Mesenteric fat pad (tissue), 1 donor: ENCODE results near the gene DHRS7B. TPM values are rescaled to one million over a fixed set of nuclear protein-coding genes. Genes with fewer than 3 reads are reported as not detected.
A peak's percentile ranks its signal among the peaks of the same experiment; 100 is the strongest.

ENCODE experiments used
- DNase-seq: peaks from one replicate; pipeline ENCODE4 v3.0.0-alpha.2; 2020; ENCODE audit warnings: low spot score
- total RNA-seq: library from RNA; stranded (reverse); fragmentation: NEBNext Ultra II Directional; extraction: Animal tissue kit (Norgen Biotek cat#: 25700); gene quantifications from one replicate; pipeline ENCODE4 v1.2.1, GENCODE V29; 2021
- donor health status: DM: yes; HTN: yes; CAD: no.

Gene DHRS7B
- total RNA-seq, 1 donor from 2014 or later, result 34.4 TPM

DNA sequence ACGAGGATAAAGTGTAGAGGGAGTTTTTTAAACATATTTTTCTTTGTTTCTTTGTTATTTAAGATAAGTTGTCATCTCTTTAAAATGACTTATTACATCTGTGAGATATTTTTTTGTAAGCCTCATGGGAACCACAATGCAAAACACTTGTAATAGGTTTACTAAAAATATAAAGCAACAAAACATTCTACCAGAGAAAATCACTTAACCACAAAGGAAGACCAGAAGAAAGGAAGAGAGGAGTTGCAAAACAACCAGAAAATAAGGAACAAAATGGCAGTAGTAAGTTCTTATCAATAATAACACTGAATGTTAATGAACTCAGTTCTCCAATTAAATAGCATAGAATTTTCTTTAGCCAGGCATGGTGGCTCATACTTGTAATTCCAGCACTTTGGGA, 22.9 kb downstream of the DHRS7B start:
- DNase-seq, result no peak

DNA sequence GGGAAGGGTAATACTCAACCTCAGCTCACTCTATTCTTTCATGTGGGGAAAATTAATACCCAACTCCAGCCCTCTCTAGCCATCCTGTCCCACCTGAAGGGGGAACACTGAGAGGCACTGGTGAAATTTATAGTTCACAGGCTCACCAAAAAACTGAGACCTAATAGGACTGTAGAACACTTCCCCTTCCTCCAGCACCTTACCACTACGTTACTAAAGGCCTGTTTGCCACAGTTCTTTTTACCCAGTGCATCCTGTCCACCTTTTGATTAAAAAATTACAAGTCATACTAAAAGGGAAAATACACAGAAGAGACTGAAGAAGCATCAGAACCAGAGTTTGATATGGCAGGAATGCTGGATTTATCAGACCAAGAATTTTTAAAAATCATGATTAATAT, 26.0 kb downstream of the DHRS7B start:
- no peak for DNase-seq

DNA sequence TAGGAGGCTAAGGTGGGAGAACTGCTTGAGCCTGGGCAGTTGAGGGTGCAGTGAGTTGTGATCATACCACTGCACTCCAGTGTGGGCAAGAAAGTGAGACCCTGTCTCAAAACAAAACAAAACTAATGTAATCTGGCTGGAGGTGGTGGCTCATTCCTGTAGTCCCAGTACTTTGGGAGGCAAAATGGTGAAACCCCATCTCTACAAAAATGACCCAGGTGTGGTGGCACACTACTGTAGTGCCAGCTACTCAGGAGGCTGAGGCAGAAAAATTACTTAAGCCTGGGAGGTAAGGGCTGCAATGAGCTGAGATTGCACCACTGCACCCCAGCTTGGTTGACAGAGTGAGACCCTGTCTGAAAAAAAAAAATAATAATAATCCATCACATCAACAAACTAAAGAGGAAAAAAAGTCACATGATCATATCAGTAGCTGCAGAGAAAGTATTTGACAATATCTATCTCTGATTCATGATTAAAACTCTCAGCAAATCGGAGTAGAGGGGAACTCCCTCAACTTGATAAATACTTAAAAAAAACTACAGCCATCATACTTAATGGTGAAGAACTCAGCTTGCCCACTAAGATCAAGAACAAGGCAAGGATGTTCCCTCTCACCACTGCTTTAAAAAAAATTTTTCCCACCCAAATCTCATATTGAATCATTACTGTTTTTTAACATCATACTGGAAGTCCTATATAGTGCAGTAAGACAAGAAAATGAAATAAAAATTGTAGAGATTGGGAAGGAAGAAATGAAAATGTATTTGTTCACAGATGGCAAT, 31.0 kb downstream of the DHRS7B start:
- DNase-seq, result no peak

DNA sequence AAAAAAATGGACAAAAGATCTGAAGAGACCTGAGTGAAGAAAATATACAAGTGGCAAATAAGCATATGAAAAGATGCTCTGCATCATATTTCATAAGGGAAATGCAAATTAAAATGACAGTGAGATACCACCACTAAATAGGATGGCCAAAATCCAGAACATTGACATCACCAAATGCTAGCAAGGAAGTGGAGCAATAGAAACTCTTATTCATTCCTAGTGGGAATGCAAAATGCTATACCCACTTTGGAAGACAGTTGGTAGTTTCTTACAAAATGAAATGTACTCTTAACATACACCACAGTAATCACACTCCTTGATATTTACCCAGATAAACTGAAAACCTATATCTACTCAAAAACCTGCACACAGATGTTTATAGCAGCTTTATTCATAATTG, 33.6 kb downstream of the DHRS7B start:
- DNase-seq, result no peak

DNA sequence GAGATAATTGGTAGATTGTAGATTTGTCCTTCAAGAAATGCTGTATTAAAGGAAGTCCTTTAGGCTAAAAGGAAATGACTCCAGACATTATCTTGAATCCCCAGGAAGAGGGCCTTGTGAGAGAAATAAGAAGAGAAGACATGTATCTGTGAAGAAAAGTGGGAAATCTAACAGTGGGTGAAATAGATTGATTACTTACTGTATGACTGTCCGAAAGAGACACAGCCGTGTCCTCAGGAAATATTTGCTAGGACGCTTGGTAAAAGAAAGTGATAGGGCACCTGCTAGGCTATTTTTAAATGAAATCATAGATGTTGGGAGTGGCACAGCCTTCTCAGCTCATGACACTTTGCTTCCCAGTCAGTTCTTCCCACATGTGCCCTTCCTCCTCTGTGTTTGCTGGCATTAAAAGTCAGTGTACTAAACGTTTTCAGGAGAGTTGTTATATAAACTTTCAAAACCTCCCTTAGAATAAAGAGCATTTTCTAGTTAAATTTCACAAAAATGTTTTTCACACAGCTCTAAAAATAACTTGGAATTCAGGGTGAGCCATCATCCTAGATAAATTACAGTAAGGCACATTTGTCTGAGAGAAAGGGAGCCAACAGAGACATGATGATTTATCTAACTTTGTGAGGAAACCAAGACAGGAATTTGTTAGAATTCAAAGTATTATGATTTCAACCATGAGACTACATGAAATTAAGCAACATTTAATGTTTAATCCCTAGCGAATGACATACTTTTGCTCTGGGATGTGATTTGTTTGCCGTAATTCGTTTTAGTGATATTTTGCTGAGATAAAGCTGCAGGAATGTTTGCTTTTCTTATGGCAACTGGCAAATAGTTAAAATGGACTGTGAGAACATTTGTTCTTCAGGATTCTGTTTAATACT, 35.0 kb downstream of the DHRS7B start:
- DNase-seq, result no peak

DNA sequence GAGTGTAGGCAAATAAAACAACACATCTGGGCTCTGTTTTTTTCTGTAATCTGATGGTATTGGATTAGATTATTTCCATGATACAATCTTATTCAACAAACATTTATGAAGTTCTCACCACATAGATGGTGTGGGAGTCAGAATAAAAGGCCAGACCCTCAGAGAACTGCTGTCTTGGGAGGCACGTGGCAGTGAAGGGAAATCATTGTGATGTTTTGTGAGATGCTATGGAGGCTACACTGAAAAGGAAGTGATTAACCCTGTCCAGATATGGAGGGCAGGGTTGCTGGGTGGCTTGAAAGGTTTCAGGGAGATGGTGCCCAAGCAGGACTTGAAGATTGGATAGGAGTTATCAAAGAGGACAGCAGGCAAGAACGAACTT, 35.6 kb downstream of the DHRS7B start:
- DNase-seq, result peak; percentile 47

DNA sequence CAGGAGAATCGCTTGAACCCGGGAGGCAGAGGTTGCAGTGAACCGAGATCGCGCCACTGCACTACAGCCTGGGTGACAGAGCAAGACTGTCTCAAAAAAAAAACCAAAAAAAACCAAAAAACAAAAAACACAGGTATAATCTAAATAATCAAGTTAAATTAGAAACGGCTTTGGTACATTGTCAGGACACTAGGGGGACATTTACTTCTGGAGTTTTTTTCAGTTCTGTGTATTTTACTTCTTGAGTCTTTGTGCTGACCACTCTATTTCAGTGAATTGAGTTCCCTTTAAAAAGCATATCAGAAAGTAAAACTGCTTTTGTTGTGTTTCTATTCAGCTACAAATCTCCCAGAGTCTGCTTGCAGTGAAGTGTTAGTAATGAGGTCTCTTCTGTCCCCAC, 36.3 kb downstream of the DHRS7B start:
- DNase-seq, result no peak

DNA sequence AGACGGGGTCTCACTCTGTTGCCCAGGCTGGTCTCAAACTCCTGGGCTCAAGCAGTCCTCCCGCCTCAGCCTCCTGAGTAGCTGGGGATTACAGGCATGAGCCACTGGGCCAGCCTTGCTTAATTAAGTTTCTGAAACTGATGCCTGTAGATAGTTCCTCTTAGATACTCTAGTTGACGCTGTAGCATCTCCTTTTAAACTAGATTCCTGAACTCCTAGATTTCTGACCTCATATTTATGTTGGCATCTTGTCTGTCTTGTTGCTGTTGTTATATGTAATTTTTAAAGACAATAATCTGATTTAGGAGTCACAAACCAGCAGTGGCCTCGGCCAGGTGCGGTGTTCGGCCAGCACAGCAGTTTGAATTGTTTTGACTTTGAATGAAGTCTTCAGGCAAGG, 37.5 kb downstream of the DHRS7B start:
- no peak for DNase-seq

DNA sequence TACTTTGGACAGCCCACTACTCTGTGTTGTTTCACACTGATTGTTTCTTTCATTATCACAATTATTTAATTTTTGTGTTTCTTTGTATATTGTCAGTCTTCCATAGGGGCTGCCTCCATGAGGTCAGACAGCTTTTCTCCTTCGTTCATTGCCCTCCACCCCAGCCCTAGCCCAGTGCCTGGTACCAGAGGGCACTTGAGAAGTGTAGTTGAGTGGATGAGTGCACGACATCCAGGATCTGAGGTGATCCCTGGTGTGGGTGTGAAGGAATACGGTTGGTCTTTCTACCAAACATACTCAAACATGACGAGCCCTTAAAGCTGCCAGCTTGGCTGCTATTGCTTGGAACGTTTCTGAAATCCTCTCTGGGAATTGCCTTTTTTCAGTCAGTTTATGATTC, 37.9 kb downstream of the DHRS7B start:
- DNase-seq, result peak; percentile 39

DNA sequence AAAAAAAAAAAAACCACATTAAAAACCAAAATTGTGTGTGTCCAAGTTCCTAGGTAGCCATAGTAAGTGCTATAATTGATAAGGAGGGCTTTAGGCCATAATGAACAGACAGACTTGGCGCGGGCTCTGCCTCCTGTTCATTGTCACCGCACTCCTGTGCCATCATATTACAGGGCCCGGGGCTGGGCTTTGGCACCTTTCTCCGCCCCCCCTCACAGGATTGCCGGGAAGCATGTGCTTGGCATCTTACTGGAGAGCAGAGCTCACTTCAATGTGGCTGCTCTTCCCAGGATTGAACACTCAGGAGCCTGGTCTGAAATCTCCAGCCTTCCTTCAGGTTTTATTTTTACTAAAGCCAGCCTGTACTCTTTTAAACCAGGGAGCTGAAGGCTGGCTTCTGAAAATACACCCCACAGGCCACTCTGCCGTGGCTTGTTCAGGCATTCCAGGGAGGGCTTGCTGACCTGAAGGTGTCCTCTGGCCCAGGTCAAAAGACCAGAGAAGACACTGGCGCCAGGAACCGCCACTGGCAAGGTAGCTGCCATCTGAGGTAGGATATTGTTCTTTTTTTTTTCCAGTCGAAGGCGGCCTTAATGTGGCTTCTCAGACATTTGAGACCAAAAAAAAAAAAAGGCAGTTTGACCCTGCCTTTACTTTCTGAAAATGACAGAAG, 39.3 kb downstream of the DHRS7B start:
- DNase-seq, result peak; percentile 77

DNA sequence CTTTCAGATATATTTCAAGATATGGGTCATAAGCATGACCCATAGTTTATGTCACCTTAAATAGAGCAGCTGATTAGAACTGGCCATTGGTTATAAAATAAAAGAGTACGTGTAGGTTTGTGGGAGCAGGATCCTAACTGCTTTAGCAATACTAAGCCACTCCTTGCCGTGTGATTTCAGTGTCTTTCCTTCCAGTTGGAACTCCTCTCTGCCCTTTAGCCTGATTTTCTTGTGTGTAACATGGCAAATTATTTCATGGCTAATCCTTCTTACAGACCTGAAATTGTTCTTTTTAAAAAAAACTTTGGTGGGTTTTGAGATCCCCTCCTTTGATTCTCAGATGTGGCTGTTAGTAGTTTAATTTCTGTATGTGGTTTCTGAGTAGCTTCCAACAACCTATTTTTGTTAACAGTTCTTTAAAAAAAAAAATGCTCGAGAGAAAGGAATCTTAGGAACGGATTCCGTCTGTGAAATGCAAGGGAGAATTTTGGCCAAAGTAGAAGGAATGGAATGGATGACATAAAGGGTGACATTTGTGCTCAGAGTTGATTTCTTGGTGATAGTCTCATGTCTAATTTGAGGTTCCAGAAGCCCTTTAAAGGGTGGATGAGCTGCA, 39.9 kb downstream of the DHRS7B start:
- DNase-seq, result no peak

DNA sequence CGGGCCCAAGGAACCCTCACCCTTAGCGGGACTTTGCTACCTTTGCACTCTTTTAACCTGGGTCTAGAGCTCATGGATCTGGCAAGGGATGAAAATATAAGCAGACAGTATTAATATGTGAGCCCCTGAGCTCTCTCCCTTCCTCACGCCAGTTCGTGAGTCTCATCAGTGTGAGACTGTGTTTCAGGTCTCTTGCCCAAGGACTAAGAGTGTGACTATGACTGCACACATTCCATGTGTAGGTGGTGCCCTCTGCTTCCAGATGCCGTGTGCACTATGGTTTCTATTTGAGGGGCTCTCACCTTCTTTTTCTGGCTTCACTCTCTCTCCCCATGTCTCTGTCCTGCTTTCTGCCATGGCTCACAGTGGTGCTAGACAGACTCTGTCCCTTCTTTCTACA, 40.5 kb downstream of the DHRS7B start:
- DNase-seq, result no peak

DNA sequence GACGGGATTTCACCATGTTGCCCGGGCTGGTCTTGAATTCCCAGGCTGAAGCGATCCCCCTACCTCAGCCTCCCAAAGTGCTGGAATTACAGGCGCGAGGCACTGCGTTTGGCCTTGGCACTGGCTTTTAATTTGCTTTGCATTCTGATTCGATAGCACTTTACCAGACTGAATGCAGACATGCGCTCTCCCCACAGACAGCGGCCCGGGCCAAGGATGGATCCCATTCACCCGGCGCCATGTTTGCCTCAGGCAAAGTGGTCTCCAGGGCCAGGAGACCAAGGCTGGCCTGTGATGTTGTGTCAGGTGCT, 41.7 kb downstream of the DHRS7B start:
- DNase-seq, result peak; percentile 62

DNA sequence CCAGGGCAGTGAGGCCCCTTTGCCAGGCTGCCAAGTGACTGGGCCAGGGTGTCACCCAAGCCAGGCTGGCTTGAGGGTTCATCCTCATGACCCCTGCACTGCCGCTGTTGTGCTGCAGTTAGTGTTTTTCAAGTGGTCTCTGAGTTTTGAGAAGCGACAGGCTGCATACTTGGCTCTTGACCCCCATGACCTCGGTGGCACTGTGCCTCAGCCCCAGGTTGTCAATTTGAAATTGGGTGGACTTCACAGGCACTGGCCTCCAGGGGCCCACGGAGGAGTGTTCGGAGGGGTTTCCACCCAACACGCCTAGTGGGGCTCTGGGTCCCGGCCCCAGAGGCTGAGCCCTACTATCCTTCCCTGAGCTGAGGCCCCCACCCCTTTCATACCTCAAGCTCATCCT, 42.7 kb downstream of the DHRS7B start:
- DNase-seq, result peak; percentile 84

DNA sequence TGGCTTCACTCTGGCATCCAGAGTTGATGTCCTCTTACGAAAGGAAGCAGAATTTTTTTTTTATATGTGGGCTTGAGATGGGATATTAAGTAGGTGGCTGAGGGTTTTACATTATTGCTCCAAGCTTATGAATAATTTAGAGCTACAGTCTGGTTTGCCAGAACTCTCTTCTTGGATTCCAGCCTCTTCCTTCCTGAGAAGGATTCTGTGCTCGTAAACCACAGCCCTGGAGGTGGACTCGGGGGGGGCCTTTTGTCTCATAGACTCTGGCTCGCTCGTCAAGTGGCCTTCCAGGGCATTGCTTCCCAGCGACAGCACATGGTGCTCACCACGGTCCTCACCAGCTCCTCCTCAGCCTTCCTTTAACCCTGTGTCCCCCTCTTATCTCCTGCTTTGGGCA, 44.0 kb downstream of the DHRS7B start:
- DNase-seq, result peak; percentile 83

DNA sequence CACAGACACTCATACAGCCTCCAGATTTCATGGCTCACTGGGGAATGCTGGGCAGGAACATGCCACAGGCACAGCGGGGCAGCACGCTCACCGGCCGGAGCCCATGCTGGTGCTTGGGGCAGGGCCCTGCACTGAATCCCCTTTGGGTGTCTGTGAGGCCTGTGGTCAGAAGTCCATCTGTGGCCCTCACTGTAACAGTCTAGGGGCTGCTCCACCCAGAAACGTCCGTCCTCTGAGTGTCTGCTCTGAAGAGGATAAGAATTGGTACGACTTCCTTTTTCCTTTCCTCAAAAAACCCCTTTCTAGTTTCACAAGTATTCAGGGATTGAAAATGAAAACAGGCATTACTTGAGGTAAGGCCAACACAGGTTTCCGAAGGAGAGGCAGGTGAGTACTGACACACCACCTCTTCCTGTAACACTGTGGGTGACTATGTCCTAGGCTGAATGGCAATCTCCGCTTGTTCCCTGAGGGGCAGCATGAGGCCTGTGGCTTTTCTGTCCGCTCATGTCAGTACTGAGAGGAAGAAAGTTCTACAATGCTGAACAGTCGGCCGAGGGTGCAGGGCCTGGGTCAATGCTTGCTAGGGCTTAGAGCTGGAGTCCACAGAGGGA, 44.7 kb downstream of the DHRS7B start:
- DNase-seq, result peak; percentile 79

DNA sequence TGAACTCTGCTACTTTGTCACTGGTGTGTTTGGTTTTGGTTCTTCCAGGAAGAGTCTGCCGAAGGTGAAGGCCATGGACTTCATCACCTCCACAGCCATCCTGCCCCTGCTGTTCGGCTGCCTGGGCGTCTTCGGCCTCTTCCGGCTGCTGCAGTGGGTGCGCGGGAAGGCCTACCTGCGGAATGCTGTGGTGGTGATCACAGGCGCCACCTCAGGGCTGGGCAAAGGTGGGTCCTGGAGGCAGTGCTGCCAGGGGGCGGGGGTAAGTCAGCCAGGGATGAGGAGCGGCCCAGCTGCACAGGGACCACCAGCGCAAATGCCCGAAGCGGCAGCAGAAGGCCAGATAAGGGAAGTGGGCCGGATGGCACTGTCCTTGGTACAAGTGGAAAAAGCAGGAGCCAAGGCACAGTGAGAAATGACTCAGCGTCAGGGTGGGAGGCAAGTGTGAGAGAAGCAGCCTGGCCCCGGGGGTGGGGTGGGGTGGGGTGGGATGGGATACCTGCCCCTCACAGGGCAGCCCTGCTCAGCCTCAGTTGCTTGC, 45.3 kb downstream of the DHRS7B start:
- DNase-seq, result peak; percentile 41

DNA sequence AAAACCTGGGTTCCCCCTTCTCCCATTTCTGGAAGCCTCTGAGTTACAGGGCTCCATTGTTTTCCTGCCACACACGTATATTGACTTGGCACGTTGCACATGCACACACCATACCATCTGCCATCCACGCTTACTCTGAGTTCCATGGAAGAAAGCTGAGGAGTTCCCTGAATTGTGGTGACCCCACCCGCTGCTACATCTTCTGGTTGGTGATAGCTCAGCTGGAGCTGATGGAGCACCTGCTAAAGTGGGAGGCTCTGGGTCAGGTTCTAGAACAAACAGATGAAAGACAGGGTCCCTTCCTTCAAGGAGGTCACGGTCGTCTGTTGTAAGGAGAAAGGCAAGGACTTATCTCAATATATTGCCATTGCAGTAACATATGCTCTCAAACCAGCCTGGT, 46.1 kb downstream of the DHRS7B start:
- DNase-seq, result peak; percentile 53

DNA sequence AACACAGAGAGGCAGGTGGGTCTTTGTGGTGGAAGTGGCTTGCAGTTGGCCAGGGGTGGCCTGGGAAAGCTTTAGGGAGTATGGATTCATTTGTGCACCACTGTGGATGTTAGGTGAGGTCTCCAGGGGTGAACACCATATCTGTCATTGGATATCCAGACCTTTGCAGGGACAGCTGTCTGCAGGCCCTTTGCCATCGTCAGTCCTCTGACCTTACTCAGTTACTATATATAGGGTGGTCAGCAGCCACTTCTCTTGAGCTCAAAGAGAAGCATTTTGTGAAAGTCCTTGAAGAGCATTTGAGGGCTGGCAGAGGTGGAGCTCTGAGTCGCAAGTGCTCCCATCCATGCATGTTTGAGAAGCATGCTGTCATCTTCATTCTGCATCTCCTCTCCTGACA, 46.8 kb downstream of the DHRS7B start:
- DNase-seq, result peak; percentile 24

DNA sequence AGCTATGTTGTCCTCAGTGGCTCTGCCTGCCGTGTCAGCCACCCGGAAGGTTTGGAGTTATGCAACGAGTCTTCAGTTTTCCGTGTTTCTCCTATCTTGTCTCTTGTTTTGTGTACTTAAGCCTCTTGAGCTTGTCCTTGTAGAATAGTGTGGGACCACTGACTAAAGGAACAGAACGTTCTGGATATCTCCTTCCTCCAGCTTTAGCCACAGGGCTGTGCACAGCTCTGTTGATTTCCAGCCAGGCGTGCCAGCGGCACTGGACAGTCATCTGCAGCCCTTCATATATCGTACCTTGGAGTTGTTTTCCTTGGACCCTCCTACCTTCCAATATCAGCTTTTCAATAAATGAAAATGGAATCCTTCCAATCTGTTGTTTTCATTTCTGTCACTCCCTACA, 47.4 kb downstream of the DHRS7B start:
- DNase-seq, result no peak

DNA sequence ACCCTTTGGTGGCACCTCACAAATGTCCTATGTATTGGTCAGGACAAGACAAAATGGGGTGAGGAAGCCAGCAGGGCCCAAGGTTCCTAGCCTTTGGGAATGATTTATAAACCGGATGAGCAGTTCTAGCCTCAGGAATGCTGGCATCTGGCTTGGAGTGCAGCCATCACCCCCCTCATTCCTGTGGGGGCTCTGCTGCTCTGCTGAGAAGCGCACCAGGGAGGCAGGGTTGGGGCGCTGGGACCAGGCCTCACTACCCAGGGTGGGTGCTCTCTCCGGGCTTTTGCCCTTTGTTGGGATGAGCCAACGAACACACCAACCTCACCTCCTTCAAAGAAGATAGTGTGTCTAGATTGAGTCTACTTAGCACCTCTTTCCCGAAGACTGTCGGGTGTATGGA, 47.9 kb downstream of the DHRS7B start:
- DNase-seq, result peak; percentile 67
